ENCODE data around the gene MCTP1. TPM values are rescaled to one million over a fixed set of nuclear protein-coding genes. Genes with fewer than 3 reads are reported as not detected.

MCTP1 gene
- total RNA-seq, 3 donors from 2014 or later: 22.8 to 57.8 (median 24.3) TPM

- Histone ChIP-seq H3K4me3 (no peak overlapping the region), H3K36me3 (no peaks in the 10 kb centered on the region), H3K9me3 (no peaks in the 10 kb centered on the region), H3K4me1 (no peaks in the 10 kb centered on the region), H3K27ac (no peak overlapping the region), H3K27me3 (no peaks in the 10 kb centered on the region)
- no peak for DNase-seq (ENCODE audit: low spot score in 2 of 2)
- intact Hi-C loops (cut with DNase I; ENCODE audit: low total_unique reads): no loop called here
- TF ChIP-seq POLR2A (IDR thresholded peaks at IDR 0.05): no peak
- no peak for TF ChIP-seq CTCF (IDR thresholded peaks at IDR 0.05)
- TF ChIP-seq POLR2AphosphoS5 (IDR thresholded peaks at IDR 0.05): no peak
Measured at GRCh38 chr5:94802450-94802849, 482.4 kb downstream of the MCTP1 start.

GRCh38 chr5:94796586-94796985 is 488.3 kb downstream of the MCTP1 start:
- Histone ChIP-seq H3K9me3 (no peaks in the 10 kb centered on the region), H3K27ac (no peak overlapping the region), H3K27me3 (no peaks in the 10 kb centered on the region), H3K4me3 (no peak overlapping the region), H3K4me1 (no peaks in the 10 kb centered on the region), H3K36me3 (no peaks in the 10 kb centered on the region)
- no peak for DNase-seq (ENCODE audit: low spot score in 2 of 2)
- intact Hi-C loops (cut with DNase I; ENCODE audit: low total_unique reads): no loop called here
- no peak for TF ChIP-seq POLR2A (IDR thresholded peaks at IDR 0.05)

- Histone ChIP-seq H3K9me3 (no peaks in the 10 kb centered on the region), H3K4me3 (no peak overlapping the region), H3K27me3 (no peaks in the 10 kb centered on the region), H3K4me1 (no peaks in the 10 kb centered on the region), H3K36me3 (no peaks in the 10 kb centered on the region), H3K27ac (no peak overlapping the region)
- no peak for DNase-seq (ENCODE audit: low spot score in 2 of 2)
- no peak for TF ChIP-seq CTCF (IDR thresholded peaks at IDR 0.05)
- no peak for TF ChIP-seq POLR2AphosphoS5 (IDR thresholded peaks at IDR 0.05)
- TF ChIP-seq POLR2A (IDR thresholded peaks at IDR 0.05): no peak
- intact Hi-C loops (cut with DNase I; ENCODE audit: low total_unique reads): no loop called here
Measured at GRCh38 chr5:94793816-94794198, 491.1 kb downstream of the MCTP1 start.

GRCh38 chr5:94793113-94793815 is 491.6 kb downstream of the MCTP1 start:
- no peaks in the 10 kb centered on the region for H3K9me3 ChIP-seq
- no peak for TF ChIP-seq POLR2AphosphoS5 (IDR thresholded peaks at IDR 0.05)
- no peak for TF ChIP-seq POLR2A (IDR thresholded peaks at IDR 0.05)
- TF ChIP-seq CTCF (IDR thresholded peaks at IDR 0.05): no peak
- H3K4me1 ChIP-seq: no peaks in the 10 kb centered on the region
- no peak overlapping the region for H3K4me3 ChIP-seq
- H3K27ac ChIP-seq: no peak overlapping the region
- intact Hi-C loops (cut with DNase I; ENCODE audit: low total_unique reads): no loop called here
- H3K36me3 ChIP-seq: no peaks in the 10 kb centered on the region
- no peaks in the 10 kb centered on the region for H3K27me3 ChIP-seq
- no peak for DNase-seq (ENCODE audit: low spot score in 2 of 2)

- Histone ChIP-seq H3K36me3 (no peaks in the 10 kb centered on the region), H3K4me3 (no peak overlapping the region), H3K27ac (no peak overlapping the region), H3K9me3 (no peaks in the 10 kb centered on the region), H3K27me3 (no peaks in the 10 kb centered on the region), H3K4me1 (no peaks in the 10 kb centered on the region)
- no peak for DNase-seq (ENCODE audit: low spot score in 2 of 2)
- intact Hi-C loops (cut with DNase I; ENCODE audit: low total_unique reads): no loop called here
- TF ChIP-seq CTCF (IDR thresholded peaks at IDR 0.05) (no peak), POLR2A (IDR thresholded peaks at IDR 0.05) (no peak), POLR2AphosphoS5 (IDR thresholded peaks at IDR 0.05) (no peak)
Measured at GRCh38 chr5:94791829-94792228, 493.1 kb downstream of the MCTP1 start.

All from breast epithelium (tissue), 4 donors.